ENCODE data around the gene KIAA1210. TPM values are rescaled to one million over a fixed set of nuclear protein-coding genes. Genes with fewer than 3 reads are reported as not detected.

KIAA1210 gene
- polyA plus RNA-seq, 1 experiment: not detected

DNA sequence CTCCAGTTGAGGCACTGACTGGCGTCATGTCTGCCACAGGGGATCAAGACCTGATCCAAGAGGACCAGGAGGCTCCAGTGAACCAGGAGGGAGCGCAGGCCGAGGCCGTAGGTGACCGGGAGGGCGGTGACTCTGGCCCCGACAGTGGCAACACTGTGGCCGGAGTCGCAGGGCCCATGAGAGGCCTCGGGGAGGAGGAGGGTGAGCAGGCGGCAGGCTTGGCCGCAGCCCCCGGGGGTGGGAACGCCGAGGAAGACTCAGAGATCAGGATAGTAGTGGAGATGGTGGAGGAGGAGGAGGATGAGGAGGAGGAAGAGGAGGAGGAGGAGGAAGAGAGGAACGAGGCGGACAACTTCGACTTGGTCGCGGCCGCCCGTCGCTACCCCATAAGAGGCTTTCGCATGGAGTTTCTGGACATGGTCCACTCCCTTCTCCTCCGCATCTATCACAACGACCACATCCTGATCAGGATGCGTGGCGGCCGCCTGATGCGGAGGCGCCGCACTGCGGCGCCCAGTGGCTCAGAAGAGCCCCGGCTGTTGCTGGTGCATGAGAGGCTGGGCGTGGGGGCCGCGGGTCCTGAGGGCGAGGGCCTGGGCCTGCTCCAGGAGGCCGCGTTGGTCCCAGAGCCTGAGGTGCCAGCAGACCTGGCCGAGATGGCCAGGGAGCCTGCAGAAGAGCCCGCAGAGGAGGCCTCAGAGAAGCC is 54.3 kb downstream of the KIAA1210 start:
- ChIA-PET POLR2A (no interaction called here), CTCF (no interaction called here)
- no peak for DNase-seq (ENCODE audit: low read depth)
- no peaks in the 10 kb centered on the region; the same call in 1 of the 2 replicates for H3K27me3 ChIP-seq (ENCODE audit: control insufficient read depth, insufficient read depth, low read length)
- TF ChIP-seq, protein P1, sequence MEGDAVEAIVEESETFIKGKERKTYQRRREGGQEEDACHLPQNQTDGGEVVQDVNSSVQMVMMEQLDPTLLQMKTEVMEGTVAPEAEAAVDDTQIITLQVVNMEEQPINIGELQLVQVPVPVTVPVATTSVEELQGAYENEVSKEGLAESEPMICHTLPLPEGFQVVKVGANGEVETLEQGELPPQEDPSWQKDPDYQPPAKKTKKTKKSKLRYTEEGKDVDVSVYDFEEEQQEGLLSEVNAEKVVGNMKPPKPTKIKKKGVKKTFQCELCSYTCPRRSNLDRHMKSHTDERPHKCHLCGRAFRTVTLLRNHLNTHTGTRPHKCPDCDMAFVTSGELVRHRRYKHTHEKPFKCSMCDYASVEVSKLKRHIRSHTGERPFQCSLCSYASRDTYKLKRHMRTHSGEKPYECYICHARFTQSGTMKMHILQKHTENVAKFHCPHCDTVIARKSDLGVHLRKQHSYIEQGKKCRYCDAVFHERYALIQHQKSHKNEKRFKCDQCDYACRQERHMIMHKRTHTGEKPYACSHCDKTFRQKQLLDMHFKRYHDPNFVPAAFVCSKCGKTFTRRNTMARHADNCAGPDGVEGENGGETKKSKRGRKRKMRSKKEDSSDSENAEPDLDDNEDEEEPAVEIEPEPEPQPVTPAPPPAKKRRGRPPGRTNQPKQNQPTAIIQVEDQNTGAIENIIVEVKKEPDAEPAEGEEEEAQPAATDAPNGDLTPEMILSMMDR (IDR thresholded peaks at IDR 0.05; ENCODE audit: insufficient read depth, low read depth, low read length): no peak
- H3K4me3 ChIP-seq (ENCODE audit: low read depth, low read length): no peak overlapping the region
- H3K36me3 ChIP-seq (ENCODE audit: control insufficient read depth, insufficient read depth, low read length): no peaks in the 10 kb centered on the region

DNA sequence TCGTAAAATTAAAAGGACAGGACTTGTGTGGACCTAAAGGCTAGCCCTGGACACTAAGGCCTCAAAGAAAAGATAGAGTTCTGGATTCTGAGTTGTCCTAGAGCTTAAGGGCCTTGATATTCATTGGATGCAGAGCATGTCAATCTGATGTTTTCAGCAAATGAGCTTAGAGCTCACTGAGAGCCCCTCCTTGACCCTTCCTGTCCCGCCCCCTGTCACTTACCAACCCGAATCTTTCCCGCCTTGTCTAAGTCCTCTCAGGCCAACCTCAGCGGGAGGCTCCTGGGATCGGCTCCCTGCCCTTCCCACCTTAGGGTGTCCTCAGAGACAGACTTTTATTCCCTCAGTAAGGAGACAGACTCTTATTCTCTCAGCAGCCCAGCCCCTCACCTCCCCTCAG is 54.9 kb downstream of the KIAA1210 start, which contains the start of gene CT47C1:
Gene CT47C1, plus strand, starts transcription at position 250 of the 400 bp plus-strand sequence. CDS start 233 bp downstream, outside the sequence.
- no peaks in the 10 kb centered on the region; the same call in 1 of the 2 replicates for H3K27me3 ChIP-seq (ENCODE audit: control insufficient read depth, insufficient read depth, low read length)
- ChIA-PET POLR2A (no interaction called here), CTCF (no interaction called here)
- TF ChIP-seq, protein P1 (IDR thresholded peaks at IDR 0.05; ENCODE audit: insufficient read depth, low read depth, low read length): no peak
- DNase-seq (ENCODE audit: low read depth): no peak
- no peaks in the 10 kb centered on the region for H3K36me3 ChIP-seq (ENCODE audit: control insufficient read depth, insufficient read depth, low read length)
- H3K4me3 ChIP-seq (ENCODE audit: low read depth, low read length): no peak within 1 kb of the TSS

DNA sequence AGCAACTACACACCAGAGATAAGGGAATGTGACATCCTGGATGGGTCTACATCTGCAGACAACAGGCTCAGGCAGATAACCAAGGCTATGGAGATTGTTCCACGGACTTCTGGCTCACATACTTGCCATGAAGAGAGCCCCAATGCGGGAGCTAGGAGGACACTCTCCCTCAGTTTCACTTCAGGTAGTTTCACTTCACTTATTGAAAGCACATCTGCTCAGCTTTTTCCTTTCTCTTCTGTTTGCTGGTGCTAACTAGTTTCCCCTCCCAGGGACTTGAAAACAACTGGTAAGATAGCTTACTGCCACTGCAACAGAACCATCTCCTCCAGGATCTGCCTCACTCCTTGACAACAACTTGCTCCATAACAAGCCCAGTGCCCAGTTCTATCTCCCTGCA is 56.2 kb downstream of the KIAA1210 start:
- TF ChIP-seq, protein P1 (IDR thresholded peaks at IDR 0.05; ENCODE audit: insufficient read depth, low read depth, low read length): no peak
- Histone ChIP-seq H3K36me3 (ENCODE audit: control insufficient read depth, insufficient read depth, low read length) (no peaks in the 10 kb centered on the region), H3K4me3 (ENCODE audit: low read depth, low read length) (no peak overlapping the region), H3K27me3 (ENCODE audit: control insufficient read depth, insufficient read depth, low read length) (no peaks in the 10 kb centered on the region; the same call in 1 of the 2 replicates)
- POLR2A ChIA-PET: no interaction called here
- DNase-seq (ENCODE audit: low read depth): no peak
- CTCF ChIA-PET: interaction anchor here (1.0 to 1.2 kb wide), 2 partner anchors 12 to 23 kb away, joined by 4 read pairs; no protein-coding TSS in a partner anchor

DNA sequence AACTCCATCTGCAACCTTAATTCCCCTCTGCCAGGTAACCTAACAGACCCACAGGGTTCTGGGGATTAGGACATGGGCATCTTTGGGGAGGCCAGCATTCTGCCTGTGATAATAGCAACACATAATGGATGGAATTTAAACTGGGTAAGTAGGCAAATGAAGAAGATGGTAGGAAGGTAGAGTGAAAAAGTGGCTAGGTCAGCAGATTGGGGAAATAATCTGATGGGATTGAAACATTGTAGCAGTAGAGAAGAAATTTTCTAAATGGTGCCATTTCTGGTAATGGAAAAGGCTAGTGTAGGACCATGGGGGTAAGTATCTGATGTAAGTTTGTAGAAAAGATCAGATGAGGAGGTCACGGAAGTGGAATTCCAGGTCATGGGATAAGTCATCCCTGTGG is 57.9 kb downstream of the KIAA1210 start:
- POLR2A ChIA-PET: no interaction called here
- DNase-seq (ENCODE audit: low read depth): no peak
- Histone ChIP-seq H3K4me3 (ENCODE audit: low read depth, low read length) (no peak overlapping the region), H3K36me3 (ENCODE audit: control insufficient read depth, insufficient read depth, low read length) (no peaks in the 10 kb centered on the region), H3K27me3 (ENCODE audit: control insufficient read depth, insufficient read depth, low read length) (no peaks in the 10 kb centered on the region; the same call in 1 of the 2 replicates)
- CTCF ChIA-PET: interaction anchor here (1.4 kb wide), 1 partner anchor 65 kb away, joined by 3 read pairs; no protein-coding TSS in a partner anchor
- TF ChIP-seq, protein P1 (IDR thresholded peaks at IDR 0.05; ENCODE audit: insufficient read depth, low read depth, low read length): no peak

DNA sequence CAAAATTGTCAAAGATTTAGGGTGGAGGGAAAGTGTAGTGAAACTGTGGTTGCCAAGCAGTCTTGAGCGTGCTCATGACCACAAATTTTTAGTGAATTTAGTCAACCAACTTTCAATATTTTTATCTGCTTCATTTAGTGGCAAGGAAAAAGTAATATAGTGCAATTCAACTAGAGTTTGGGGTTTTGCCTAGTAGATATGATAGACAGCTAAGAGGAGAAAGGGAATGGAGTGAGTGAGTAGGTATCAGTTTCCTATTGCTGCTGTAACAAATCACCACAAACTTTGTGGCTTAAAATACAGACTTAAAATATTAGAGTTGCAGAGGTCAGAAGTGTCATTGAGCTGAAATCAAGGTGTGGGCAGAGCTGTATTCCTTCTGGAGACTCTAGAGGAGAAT is 58.5 kb downstream of the KIAA1210 start:
- Histone ChIP-seq H3K27me3 (ENCODE audit: control insufficient read depth, insufficient read depth, low read length) (no peaks in the 10 kb centered on the region; the same call in 1 of the 2 replicates), H3K4me3 (ENCODE audit: low read depth, low read length) (no peak overlapping the region), H3K36me3 (ENCODE audit: control insufficient read depth, insufficient read depth, low read length) (no peaks in the 10 kb centered on the region)
- ChIA-PET CTCF (interaction anchor here (1.4 kb wide), 1 partner anchor 64 kb away, joined by 3 read pairs; no protein-coding TSS in a partner anchor), POLR2A (no interaction called here)
- DNase-seq (ENCODE audit: low read depth): no peak
- TF ChIP-seq, protein P1 (IDR thresholded peaks at IDR 0.05; ENCODE audit: insufficient read depth, low read depth, low read length): no peak

Data from BJ (cell line).